Hematopoietic multipotent progenitor cell treated with erythropoietin and hydrocortisone succinate and interleukin-3 and kit ligand, for 17 days (in vitro differentiated cells): ENCODE measurements around the gene GAS7.

Experiments used
- DNase-seq: peaks from one replicate; pipeline ENCODE4 v3.0.0-alpha.2; 2015; ENCODE audit warnings: low spot score

GAS7 gene

DNA sequence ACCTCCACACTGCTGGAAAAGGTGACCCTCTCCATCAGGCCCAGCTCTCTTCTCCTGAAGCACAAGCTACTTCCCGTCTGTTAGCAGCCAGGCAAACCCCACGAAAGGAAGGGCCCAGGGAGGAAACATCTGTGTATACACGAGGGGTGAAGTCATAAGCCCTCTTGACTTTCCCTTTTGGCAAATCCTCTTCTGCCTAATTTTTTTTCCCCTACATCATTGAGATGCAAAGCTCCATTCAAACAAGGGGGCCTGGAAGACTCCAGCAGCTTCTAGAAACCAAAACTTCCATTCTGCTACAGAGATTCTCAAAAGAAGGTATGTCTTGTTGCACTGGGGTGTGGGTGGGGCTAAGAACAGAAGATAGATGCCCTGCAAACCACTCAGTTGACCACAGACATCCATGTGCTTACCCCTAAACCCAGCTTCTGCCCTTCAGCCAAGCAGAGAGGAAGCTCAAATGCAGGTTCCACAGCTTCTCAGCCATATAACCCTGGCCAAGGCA is 147.8 kb downstream of the GAS7 start:
- DNase-seq: no peak

- DNase-seq: no peak
Measured at GRCh38 chr17:10048629-10049350, 149.6 kb downstream of the GAS7 start.

- no peak for DNase-seq
Measured at GRCh38 chr17:10046786-10047785, 151.3 kb downstream of the GAS7 start.

DNA sequence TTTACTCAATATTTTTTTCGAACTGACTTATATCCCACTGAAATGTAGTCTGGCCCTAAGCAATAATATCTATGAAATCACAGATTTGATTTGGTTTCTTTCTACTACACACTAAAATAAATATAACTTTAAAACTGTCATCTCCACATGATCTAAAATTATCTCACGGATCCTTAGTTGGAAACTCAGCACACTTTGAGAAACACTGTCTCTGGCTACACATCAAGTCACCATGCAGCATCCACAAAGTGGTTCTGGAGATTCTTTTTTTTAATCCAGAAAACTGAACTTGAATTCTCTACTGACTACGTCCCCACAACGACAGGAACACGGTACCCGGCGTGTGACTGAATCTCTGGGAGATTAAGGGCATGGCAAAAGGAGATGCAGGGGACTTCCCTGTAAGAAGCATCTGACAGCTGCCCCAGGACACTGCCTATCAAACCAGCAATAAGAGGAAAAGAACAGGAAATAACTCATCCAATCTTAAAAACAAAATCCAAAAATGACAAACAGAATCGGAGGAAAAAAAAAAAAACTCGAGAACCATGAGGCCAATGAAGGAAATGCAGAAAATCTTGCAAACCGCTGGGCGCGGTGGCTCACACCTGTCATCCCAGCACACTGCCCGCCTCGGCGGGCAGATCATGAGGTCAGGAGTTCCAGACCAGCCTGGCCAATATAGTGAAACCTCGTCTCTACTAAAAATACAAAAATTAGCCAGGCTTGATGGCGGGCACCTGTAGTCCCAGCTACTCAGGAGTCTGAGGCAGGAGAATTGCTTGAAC is 152.3 kb downstream of the GAS7 start:
- no peak for DNase-seq

GRCh38 chr17:10042589-10043244 is 155.7 kb downstream of the GAS7 start:
- DNase-seq: no peak

DNA sequence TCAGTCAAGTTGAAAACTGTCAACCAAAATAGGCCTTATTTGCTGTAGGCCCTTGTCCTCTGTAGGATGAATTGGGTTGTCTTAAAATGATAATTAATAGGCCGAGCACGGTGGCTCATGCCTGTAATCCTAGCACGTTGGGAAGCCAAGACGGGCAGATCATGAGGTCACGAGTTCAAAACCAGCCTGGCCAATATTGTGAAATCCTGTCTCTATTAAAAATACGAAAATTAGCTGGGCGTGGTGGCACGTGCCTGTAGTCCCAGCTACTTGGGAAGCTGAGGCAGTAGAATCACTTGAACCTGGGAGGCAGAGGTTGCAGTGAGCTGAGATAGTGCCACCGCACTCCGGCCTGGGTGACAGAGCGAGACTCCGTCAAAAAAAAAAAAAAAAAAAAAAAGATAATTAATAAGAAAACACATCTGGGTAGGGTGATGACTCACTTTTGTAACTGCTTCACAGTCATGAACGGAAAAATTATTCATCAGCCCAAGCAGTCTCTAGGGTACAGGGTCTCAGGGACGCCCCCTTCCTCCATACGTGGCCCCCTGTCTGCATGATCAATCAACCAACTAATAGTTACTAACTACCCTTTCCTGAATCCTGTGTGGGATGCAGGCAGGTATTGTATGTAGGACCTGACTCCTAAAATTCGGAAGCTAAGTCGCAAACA is 156.4 kb downstream of the GAS7 start:
- no peak for DNase-seq

GRCh38 chr17:10041287-10041612 is 157.2 kb downstream of the GAS7 start:
- DNase-seq: no peak

DNA sequence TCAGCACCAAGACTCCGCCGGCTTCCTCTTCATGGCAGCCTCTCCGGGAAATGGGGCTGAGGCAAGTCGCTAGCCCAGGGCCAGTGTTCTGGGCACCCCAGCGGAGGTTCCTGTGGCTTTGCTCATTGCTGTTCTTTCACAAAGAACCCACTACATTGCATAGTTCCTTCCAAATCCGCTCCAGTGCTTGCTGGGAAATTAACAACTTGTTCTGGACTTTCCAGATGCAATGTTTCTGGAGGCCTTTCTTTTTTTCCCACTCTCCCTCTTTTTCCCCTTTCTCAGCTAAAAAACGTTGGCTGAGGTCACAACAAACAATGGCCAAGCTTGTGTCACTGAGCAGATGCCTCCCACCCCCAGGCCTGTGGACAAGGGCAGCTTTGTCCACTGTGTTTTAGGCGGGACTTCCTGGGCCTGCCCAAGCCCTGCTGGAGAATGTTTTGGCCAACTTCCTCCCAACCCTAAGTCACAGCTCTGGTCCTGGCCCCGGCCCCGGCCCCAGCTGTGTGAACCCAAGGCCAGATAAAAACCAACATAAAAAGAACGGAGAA is 161.8 kb downstream of the GAS7 start:
- DNase-seq: no peak

- no peak for DNase-seq
Measured at GRCh38 chr17:10035885-10036284, 162.5 kb downstream of the GAS7 start.

DNA sequence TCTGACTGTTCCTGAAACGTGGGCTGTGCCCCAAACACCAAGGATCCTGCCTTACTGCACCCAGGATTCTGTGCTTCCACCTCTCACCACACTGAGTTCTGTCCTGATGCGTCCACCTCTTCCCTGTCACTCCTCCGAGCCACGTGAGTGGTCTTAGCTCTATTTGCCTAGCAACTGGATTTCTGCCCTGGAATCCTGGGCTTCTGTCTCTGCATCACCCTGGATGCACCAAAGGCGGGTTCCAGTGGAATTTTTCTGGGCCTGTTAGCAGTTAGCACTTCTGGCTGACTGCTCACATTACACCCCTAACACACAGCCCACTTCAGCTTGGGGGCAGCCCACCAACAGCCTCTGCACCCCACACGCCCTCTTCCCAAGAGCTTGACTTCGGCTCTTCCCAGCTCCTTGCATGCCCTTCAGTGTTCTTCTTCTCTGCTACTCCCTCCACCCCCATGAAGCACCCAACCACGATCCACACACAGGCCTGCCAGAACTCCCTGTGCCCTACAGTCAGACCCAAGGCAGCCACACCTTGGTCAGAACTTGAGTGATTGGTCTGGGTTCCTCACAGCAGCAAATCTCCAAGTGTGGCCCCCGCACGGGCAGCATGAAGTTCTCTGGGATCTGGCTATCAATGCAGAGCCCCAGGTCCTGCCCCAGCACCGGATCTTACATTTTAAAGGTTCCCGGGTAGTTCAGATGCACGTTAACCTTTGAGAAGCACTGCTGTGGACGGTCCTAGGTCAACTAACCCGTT is 163.5 kb downstream of the GAS7 start:
- no peak for DNase-seq

DNA sequence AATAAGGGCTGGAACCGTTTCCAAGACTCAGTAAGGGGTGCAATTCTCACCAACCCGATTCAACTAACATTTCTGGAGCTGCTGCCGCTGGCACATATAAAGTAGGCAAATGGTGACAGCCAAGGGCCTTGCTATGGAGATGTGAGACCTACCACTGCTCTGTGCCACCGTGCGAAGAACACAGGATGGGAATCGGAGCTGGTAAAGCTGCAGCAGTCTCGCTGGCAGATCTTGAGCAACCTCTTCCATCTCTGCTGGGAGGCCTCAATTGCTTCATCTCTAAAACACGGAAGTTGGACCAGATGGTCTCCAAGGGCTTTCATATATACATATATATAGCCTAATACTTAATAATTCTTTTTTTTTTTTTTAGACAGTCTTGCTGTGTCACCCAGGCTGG is 164.4 kb downstream of the GAS7 start:
- DNase-seq: no peak

GRCh38 chr17:10033449-10033848 is 165.0 kb downstream of the GAS7 start:
- no peak for DNase-seq

GRCh38 chr17:10032118-10032852 is 166.1 kb downstream of the GAS7 start:
- no peak for DNase-seq

- DNase-seq: no peak
Measured at GRCh38 chr17:10031606-10032005, 166.8 kb downstream of the GAS7 start.

DNA sequence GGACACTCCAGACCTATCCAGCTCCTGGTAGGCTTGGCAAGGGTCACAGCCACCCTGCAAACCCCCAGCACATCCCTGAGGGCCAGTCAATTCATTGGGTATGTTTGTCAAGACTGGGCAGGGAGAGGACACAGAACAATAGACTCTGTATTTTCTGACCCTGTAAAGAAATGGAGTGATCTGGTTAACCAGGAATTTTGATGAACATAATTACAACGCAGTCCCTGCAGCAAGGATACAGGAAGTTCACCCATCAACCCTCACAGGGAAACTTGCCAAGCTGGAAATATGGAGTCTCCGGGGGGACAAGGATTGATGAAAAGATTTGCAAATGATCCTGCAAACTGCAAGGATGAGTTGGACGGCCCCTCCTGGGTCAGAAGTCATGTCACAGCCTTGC is 167.3 kb downstream of the GAS7 start:
- no peak for DNase-seq

GRCh38 chr17:10029129-10029528 is 169.3 kb downstream of the GAS7 start:
- no peak for DNase-seq

- DNase-seq: no peak
Measured at GRCh38 chr17:10025976-10026901, 172.2 kb downstream of the GAS7 start.

- DNase-seq: no peak
Measured at GRCh38 chr17:10025224-10025623, 173.2 kb downstream of the GAS7 start.
